ENCODE results near the gene P2RY6. TPM values are rescaled to one million over a fixed set of nuclear protein-coding genes. Genes with fewer than 3 reads are reported as not detected.

P2RY6 gene
- total and polyA plus RNA-seq, 10 of the 15 experiments (the other 5 are each of a cell fraction or from before 2014, with no cell fraction given) = 0.05 to 0.90 (median 0.22) TPM; not detected in 4

GRCh38 chr11:73315293-73316020, 43.3 kb downstream of the P2RY6 start:
- DNase-seq (ENCODE audit: low read depth, low spot score) = no peak
- H3K27ac ChIP-seq (ENCODE audit: control insufficient read depth, insufficient read depth) = no peak overlapping the region; the same call in 1 of the 2 replicates
- no TSS peak for BruUV-seq (replicated peaks)
- H3K4me1 ChIP-seq (ENCODE audit: control insufficient read depth, insufficient read depth, low read length) = peaks cover 14% of the 10 kb centered on the region
- ATAC-seq = no peak
- ChIA-PET SMC1A (ENCODE audit: uncharacterized antibody, unreplicated experiment) (interaction anchor here (1.4 to 3.3 kb wide), 5 partner anchors 9 to 68 kb away, joined by 3 to 56 read pairs (median 8); no protein-coding TSS in a partner anchor), CTCF (interaction anchor here (2.3 to 4.1 kb wide), 4 partner anchors 12 to 26 kb away, joined by 10 to 42 read pairs (median 13); no protein-coding TSS in a partner anchor), RAD21 (ENCODE audit: unreplicated experiment) (interaction anchor here (1.0 to 5.4 kb wide), 5 partner anchors 8 to 586 kb away, joined by 4 to 40 read pairs (median 4); no protein-coding TSS in a partner anchor), POLR2A (interaction anchor here (1.3 to 7.8 kb wide), 5 partner anchors 7 to 159 kb away, joined by 3 to 78 read pairs (median 3); partner anchors contain the start of gene ARHGEF17)
- no peaks in the 10 kb centered on the region for H3K27me3 ChIP-seq (replicated peaks in 1 of 2; ENCODE audit: control insufficient read depth in 2 of 2, insufficient read depth in 2 of 2, low read length in 1 of 2)
- peak overlapping the region; percentile 61 for H3K4me2 ChIP-seq (ENCODE audit: control insufficient read depth, insufficient read depth)
- no peak for TF ChIP-seq FOXM1 (IDR thresholded peaks at IDR 0.05; ENCODE audit: low read depth, low read length)
- TF ChIP-seq CREB1 (IDR thresholded peaks at IDR 0.05; ENCODE audit: low read depth) = no peak
- TF ChIP-seq SPI1 (IDR thresholded peaks at IDR 0.05; ENCODE audit: borderline replicate concordance, insufficient read depth, low read depth, low read length) = no peak
- TF ChIP-seq CREM (IDR thresholded peaks at IDR 0.05; ENCODE audit: low read depth) = no peak
- TF ChIP-seq SREBF1 (IDR thresholded peaks at IDR 0.05; ENCODE audit: low read length) = no peak
- no peak for TF ChIP-seq BCL3 (IDR thresholded peaks at IDR 0.05; ENCODE audit: borderline replicate concordance, insufficient read depth, low read depth, low read length, poor library complexity, severe bottlenecking)
- no peak for TF ChIP-seq IRF4 (IDR thresholded peaks at IDR 0.05; ENCODE audit: low read depth, low read length)
- no peak for TF ChIP-seq RFX5 (IDR thresholded peaks at IDR 0.05; ENCODE audit: low read depth, low read length)
- TF ChIP-seq RAD51 (IDR thresholded peaks at IDR 0.05) = no peak
- no peak for TF ChIP-seq RUNX3 (IDR thresholded peaks at IDR 0.05; ENCODE audit: low read length)
- no peak for TF ChIP-seq ZBED1 (IDR thresholded peaks at IDR 0.05; ENCODE audit: borderline replicate concordance)
- no peak for TF ChIP-seq NFXL1 (IDR thresholded peaks at IDR 0.05; ENCODE audit: borderline replicate concordance)
- TF ChIP-seq EZH2 (IDR thresholded peaks at IDR 0.05; ENCODE audit: borderline replicate concordance, control insufficient read depth, low read depth, low read length) = no peak
- TF ChIP-seq SUPT20H (IDR thresholded peaks at IDR 0.05; ENCODE audit: borderline replicate concordance, control insufficient read depth, low read depth, low read length) = no peak
- no peak for TF ChIP-seq SMC3 (IDR thresholded peaks at IDR 0.05; ENCODE audit: borderline replicate concordance, low read length)
- no peak for TF ChIP-seq SIN3A (IDR thresholded peaks at IDR 0.05; ENCODE audit: low read depth, low read length)
- TF ChIP-seq, protein P1, sequence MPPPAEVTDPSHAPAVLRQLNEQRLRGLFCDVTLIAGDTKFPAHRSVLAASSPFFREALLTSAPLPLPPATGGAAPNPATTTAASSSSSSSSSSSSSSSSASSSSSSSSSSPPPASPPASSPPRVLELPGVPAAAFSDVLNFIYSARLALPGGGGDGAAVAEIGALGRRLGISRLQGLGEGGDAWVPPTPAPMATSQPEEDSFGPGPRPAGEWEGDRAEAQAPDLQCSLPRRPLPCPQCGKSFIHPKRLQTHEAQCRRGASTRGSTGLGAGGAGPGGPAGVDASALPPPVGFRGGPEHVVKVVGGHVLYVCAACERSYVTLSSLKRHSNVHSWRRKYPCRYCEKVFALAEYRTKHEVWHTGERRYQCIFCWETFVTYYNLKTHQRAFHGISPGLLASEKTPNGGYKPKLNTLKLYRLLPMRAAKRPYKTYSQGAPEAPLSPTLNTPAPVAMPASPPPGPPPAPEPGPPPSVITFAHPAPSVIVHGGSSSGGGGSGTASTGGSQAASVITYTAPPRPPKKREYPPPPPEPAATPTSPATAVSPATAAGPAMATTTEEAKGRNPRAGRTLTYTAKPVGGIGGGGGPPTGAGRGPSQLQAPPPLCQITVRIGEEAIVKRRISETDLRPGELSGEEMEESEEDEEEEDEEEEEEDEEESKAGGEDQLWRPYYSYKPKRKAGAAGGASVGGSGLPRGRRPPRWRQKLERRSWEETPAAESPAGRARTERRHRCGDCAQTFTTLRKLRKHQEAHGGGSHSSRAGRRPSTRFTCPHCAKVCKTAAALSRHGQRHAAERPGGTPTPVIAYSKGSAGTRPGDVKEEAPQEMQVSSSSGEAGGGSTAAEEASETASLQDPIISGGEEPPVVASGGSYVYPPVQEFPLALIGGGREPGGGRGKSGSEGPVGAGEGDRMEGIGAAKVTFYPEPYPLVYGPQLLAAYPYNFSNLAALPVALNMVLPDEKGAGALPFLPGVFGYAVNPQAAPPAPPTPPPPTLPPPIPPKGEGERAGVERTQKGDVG (CRISPR knock-in tag; IDR thresholded peaks at IDR 0.05) = no peak
- H3K9me3 ChIP-seq (replicated peaks; ENCODE audit: control insufficient read depth, insufficient read depth, low read length) = no peaks in the 10 kb centered on the region
- 67% methylated on average over 9 of the region's 9 CpGs for WGBS (ENCODE audit: insufficient coverage, insufficient replicate concordance, low lambda C conversion rate, missing lambda C conversion rate)
- in situ Hi-C loops (cut with MboI) (no loop called here), intact Hi-C loops (cut with micrococcal nuclease; ENCODE audit: unreplicated experiment) (no loop called here)
- 0 out of 2 replicates have a peak overlapping the region, but pooled peaks have one; percentile 7 for H3K4me3 ChIP-seq
- FAIRE-seq = no peak
- no peak overlapping the region for H2AFZ ChIP-seq (ENCODE audit: control insufficient read depth, low read depth, low read length)
- H4K20me1 ChIP-seq (ENCODE audit: control insufficient read depth, insufficient read depth) = no peaks in the 10 kb centered on the region
- H3K9ac ChIP-seq (ENCODE audit: control insufficient read depth, insufficient read depth, low read length) = peak overlapping the region; percentile 28; the same call in 1 of the 2 replicates
- H3K36me3 ChIP-seq (ENCODE audit: control insufficient read depth in 2 of 2, insufficient read depth in 2 of 2, low read length in 1 of 2) = peaks cover 0 to 1% of the 10 kb centered on the region in 2 experiments; a peak in 2 of 4 replicates
- H3K79me2 ChIP-seq (ENCODE audit: control insufficient read depth, insufficient read depth, low read length) = peaks cover 42% of the 10 kb centered on the region
